ENCODE measurements around the gene ADGRV1. TPM values are rescaled to one million over a fixed set of nuclear protein-coding genes. Genes with fewer than 3 reads are reported as not detected.

The ADGRV1 gene
- total and polyA plus RNA-seq, 9 of the 15 experiments (the other 6 are each of a cell fraction or from before 2014, with no cell fraction given) = 21.7 to 156 (median 58.2) TPM

GRCh38 chr5:91144491-91145332 lies 586.1 kb downstream of the ADGRV1 start (continued):
- no peak for TF ChIP-seq CHD7 (IDR thresholded peaks at IDR 0.05; ENCODE audit: low read depth, low read length)
- TF ChIP-seq, protein P1, sequence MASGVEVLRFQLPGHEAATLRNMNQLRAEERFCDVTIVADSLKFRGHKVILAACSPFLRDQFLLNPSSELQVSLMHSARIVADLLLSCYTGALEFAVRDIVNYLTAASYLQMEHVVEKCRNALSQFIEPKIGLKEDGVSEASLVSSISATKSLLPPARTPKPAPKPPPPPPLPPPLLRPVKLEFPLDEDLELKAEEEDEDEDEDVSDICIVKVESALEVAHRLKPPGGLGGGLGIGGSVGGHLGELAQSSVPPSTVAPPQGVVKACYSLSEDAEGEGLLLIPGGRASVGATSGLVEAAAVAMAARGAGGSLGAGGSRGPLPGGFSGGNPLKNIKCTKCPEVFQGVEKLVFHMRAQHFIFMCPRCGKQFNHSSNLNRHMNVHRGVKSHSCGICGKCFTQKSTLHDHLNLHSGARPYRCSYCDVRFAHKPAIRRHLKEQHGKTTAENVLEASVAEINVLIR (CRISPR knock-in tag; IDR thresholded peaks at IDR 0.05) = no peak
- TF ChIP-seq RB1 (IDR thresholded peaks at IDR 0.05; ENCODE audit: low read depth) = no peak
- TF ChIP-seq ID3 (CRISPR knock-in tag; IDR thresholded peaks at IDR 0.05) = no peak
- TF ChIP-seq ID3 (tag; IDR thresholded peaks at IDR 0.05) = no peak
- no peak for TF ChIP-seq ZNF696 (CRISPR knock-in tag; conservative IDR thresholded peaks at IDR 0.05)
- TF ChIP-seq RFX1 (IDR thresholded peaks at IDR 0.05) = no peak
- no peak for TF ChIP-seq PREB (CRISPR knock-in tag; IDR thresholded peaks at IDR 0.05)
- TF ChIP-seq MBD2 (IDR thresholded peaks at IDR 0.05; ENCODE audit: borderline replicate concordance, low read depth) = no peak

Data from K562 (cell line).